GM18499 (cell line): ENCODE measurements around the gene TLR7.

ENCODE experiments used
- ATAC-seq: cut with Tn5 transposase; IDR thresholded peaks from one replicate; pipeline ENCODE4 v1.9.1; 2021; ENCODE audit warnings: moderate number of reproducible peaks; ENCODE audit not compliant: insufficient read depth, unreplicated experiment

The TLR7 gene

GRCh38 chrX:12921886-12922598 lies 55.2 kb downstream of the TLR7 start:
- ATAC-seq, result no peak

- no peak for ATAC-seq
Measured at GRCh38 chrX:12922599-12922919, 55.7 kb downstream of the TLR7 start.

- ATAC-seq, result no peak
Measured at GRCh38 chrX:12929701-12930100, 62.8 kb downstream of the TLR7 start.

GRCh38 chrX:12930150-12930549 lies 63.3 kb downstream of the TLR7 start:
- no peak for ATAC-seq

GRCh38 chrX:12932244-12932643 lies 65.4 kb downstream of the TLR7 start:
- no peak for ATAC-seq

GRCh38 chrX:12934850-12935249 lies 68.0 kb downstream of the TLR7 start:
- ATAC-seq, result no peak

GRCh38 chrX:12936947-12937346 lies 70.1 kb downstream of the TLR7 start:
- ATAC-seq, result no peak
